GM21515 (cell line): ENCODE measurements around the gene CELF2.
"Not testable (repeated sequence)": the region's sequence is repeated elsewhere in the genome, so short reads cannot be mapped to it uniquely, and the experiment has no call there.

ENCODE experiments used
- ATAC-seq: cut with Tn5 transposase; IDR thresholded peaks from one replicate; pipeline ENCODE4 v1.9.1; 2021; ENCODE audit not compliant: unreplicated experiment

The CELF2 gene

DNA sequence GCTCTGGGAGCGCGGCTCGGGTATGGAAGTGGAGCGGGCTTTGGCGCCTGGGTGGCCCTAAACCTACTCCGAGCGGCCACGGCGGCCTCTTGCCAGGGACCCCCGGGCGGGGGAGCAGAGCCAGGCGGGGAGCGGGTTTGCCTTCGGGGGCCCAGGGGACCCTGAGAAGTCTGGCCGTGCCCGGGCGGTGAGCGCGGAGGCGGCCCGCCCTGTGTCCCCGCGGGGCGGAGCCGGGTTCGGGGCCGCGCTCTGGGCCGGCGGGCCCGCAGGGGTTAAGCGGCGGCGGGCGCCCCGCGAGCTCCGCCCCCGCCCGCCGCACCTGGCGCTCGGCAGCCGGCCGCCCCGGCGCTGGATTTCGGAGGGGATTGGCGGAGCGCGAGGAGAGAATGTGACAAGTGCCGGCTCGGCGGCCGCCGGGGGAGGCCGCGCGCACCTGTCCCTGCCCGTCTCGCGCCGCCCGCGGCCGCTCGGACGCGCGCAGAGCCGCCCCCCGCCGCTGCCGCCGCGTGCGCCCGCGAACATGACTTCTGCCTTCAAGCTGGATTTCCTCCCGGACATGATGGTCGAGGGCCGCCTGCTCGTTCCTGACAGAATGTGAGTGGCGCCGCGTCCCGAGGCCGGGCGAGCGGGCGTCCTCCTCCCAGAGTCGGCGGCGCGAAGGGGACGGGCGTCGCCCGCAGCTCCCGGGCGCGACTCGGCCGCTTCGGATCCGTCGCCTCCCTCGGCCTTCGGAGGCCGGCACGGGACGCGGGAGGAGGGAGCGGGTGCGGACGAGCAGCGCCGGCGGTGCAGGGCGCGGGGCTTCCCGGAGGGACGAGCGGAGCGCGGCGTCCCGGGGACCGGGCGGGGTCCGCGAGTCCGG lies at the start of gene CELF2:
TSS of gene CELF2 (plus strand) at position 303 of the 862 bp plus-strand sequence. CDS start at position 521, 218 bp downstream.
- ATAC-seq, result peak; percentile 77

DNA sequence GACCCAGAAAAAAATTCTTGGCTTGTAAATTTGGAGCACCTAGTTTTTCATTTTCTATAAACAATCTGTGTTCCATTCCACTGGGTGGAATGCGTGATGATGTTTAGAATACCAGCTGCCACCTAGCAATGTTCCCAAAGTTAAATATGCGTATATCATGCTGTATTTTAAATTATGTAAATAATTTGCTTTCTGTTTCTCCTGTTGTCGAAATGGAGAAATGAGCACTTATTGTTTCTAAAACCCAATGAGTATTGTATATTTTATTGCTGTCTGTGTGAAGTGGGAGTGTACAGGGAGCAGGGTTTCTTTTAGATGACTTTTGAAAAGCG lies 49.4 kb upstream of the CELF2 start:
- no peak for ATAC-seq

DNA sequence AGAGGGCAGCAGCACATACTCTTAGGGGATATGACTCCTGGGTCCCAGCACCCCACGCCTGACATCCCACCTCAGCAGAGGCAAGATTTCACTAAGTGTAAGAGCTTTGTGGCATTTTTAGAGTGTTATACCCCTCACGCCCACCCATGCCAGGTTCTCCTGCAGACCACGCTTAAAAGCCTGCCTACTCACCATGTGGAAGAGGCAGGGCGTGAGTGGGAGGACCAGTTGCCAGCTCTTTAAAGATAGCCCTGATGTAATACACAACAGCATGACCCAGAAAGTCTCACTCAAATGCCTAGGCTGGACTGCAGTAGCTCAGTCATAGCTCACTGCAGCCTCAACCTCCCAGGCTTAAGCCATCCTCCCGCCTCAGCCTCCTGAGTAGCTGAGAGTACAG lies 44.4 kb upstream of the CELF2 start:
- no peak for ATAC-seq

DNA sequence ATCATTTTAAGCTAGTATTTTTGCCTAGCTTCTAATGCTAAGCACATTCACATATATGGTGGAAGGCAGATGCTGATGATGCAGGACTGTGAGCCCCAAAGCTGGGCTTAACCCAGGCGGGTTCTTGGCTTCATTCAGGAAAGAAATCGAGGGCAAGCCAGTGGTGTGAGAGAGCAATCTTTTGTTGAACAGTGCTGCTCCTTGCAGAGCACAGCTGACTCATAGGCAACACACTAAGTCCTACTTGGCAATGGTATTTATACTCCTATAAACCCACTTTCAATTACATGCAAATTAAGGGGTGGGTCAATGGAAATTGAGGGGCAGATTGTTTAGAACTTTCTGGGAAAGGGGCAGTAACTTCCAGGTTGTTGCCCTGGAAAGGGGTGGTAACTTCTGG lies 42.0 kb upstream of the CELF2 start:
- no peak for ATAC-seq

DNA sequence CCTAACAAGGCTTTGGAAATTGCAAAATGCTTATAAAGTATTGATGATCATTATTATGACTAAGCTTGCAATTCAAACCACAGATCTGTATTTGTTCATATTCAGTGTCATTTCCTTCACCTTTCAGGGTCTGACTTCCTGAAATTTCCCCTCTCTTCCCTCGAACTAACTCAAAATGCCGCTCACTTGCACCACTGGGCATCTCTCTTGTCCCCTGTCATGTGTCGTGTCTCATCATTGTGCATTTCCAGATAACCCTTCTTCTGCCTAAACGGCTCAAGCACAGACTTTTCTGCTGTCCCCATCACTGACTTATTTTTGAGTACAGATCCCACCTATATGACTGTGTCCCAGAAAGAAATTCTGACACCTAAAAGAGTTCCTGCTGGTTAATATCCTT lies 41.0 kb upstream of the CELF2 start:
- no peak for ATAC-seq

DNA sequence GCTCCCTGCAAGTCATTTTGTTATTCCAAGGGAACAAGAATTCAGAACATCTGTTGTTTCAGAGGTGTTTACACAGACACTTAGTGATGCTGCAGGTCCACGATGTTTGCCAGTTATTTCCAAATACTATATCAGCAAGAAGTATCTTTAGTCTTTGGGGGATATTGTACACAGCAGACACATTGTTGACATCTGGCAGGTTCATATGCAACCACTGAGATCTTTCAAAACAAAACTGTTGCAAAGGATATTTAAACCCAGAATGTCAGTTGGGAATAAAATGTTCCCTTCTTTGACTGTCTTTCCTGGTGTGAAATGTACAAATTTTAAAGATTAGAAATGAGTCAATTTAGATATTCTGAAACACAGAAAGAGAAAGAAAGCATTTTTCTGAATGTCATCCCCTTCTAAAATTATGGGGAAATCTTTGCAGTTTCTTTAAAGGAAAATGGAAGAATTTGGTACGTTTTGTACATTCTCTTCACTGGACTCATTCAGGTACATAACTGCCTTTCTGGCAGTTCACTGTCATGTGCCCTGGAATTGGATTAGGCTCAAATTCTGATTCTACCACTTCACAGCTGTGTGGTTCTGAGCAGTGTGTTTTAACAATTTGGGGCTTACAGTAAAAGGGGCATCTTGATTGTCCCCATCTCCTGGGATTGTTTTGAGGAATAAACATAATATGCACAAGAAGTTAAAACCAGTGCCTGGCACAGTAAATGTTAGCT lies 40.3 kb upstream of the CELF2 start:
- no peak for ATAC-seq

DNA sequence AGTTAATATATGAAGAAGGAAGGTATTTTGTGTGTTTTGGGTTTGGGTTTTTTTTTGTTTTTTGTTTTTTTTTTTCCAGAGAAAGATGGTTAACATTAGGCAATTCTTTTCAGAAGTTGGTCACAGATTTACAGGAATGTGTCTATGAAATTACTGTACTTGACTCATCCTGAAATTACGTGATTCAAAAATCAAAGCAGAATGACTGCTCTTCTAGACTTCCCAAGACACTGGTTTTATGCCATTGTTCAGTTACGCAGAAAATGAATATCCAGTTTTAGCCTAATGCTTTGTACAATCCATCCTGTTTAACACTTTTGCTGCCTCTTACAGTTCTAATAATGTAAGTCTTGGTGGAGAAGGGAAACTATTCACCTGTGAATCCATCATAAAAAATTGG lies 39.7 kb upstream of the CELF2 start:
- no peak for ATAC-seq

DNA sequence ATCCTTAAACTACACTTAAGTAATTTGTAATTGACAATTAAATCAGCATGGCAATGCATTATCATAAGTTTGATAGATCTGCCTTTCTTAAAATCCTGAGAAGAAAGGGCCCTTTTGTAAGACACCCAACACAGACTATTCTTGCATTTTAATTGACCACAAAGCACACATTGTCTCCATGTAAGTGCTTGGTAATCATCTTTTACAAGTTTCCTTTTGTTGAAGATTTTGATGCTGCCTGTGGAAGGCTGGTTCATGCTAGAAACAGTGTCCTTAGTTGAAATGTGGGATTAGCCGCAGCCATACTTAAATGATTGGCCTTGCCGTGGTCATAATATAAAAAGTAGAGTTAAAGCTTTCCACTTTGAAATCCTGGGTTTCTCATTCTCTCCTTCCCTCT lies 32.3 kb upstream of the CELF2 start:
- ATAC-seq, result no peak

DNA sequence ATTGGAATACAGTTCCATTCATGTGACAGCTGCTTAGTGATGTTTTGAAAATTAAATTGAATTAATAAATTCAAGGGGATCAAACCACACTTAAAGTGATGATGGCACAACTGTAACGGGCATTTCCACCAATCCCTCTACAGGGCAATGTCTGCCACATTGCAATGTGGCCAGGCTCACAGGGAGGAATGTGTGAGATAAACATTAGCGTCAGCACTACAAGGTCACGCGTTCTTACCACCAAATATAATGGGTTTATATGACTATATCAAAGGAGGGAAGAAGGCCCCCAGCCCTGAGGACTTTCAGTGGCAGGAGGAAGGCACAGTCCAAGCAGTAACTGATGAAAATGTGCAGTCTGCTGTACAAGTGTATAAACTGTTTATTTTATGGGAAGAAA lies 31.1 kb upstream of the CELF2 start:
- ATAC-seq, result no peak

DNA sequence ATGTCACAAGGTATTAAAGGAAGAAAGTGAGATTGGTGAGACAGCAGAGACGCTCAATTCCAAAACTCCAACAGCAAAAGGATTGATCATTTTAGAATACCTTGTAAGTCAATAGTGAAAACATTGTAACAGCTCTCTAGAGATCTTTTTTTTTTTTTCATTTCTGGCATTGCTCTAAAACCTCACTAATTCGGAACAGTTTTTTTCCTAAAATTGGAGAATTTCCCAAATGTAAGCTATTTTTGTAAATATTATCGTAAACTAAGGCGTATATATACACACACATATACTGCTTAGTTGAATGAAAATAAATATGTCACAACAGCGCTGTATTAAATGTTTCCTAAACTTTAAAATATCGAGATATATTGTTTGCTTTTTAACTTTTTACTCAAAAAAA lies 30.6 kb upstream of the CELF2 start:
- no peak for ATAC-seq

DNA sequence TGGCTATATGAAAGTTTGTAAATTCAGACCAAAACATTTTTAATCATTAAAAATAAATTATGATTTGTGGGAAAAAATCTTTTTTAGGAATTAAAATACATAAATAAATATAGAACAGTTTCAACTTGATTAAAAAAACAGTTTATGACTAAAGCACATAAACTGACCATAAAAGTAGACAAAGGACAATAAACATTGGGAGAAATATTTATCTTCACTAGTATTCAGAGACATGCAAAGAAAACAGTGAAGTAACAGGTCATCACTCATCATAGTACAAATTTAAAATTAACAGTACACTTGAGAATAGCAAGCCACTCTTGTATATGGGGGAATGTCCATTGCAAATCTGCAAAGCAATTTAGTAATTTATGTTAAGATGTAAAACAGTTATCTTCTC lies 28.0 kb upstream of the CELF2 start:
- ATAC-seq, result no peak

DNA sequence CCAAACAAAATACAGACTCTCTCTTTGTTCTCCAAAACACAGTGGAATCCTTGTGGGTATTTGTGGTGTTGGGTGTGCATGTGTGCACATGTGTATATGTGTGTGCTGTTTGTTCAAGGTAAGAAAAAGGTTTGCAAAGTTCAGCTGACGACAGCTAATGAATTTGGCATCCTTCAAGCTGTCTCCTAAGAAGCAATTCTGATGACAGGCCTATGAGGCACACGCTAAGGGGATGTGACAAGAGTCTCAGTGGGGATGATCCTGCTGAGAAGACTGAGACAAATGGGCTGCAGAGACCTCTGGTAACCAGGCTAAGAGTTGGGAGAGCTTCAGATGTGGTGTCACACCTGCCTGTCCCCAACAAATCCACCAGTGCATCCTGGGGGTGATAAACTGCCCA lies 26.5 kb upstream of the CELF2 start:
- ATAC-seq, result no peak

DNA sequence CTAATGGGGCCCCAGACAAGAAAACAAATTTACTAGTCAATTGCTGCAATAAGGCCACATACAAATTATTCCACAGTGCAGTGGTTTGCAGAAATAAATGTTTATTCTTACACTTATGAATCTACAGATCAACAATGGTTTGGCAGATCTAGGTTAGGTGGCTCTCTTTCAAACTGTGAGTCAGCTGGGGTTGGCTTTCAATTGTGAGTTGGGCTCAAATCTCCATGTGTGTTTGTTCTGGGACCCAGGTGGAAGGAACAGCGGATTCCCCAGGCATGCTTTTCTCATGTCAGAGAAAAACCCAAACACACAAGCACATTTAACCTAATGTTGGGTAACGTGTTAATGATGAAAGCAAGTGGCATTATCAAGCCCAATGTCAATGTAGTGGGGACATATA lies 25.6 kb upstream of the CELF2 start:
- no peak for ATAC-seq

DNA sequence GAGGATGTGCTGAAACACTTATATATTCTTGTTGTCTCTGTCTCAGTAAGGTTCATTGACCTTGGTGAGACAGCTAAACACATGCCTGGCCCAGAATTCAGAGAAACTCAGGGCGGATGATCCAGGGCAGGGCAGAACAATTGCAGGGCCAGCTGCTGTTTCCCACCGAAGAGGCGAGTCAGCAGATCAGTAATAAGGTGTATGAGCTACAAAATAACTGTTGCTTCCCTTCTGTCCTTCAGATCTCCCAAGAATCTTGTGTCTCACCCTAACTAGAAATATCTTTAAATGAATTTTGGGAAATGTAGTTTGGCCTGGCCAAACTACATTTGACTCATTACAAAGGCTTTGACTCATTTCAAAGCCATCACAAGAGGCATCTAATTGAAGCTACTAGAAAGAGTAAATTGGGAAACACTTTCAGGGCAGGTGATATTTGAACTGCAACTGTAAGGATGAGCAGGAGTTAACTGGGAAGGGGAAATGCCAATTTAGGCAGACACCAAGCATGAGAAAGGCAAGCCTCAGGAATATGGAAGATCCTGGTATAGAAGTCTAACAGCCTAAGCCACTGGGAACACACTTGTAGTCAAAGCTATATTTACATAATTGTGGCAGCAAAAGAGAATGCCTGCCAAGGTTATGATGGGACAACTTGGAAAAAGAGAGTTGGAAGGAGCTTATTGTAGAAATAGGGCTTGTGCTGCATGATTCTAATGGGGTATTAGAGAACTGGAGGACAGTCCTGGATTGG lies 24.5 kb upstream of the CELF2 start:
- no peak for ATAC-seq

DNA sequence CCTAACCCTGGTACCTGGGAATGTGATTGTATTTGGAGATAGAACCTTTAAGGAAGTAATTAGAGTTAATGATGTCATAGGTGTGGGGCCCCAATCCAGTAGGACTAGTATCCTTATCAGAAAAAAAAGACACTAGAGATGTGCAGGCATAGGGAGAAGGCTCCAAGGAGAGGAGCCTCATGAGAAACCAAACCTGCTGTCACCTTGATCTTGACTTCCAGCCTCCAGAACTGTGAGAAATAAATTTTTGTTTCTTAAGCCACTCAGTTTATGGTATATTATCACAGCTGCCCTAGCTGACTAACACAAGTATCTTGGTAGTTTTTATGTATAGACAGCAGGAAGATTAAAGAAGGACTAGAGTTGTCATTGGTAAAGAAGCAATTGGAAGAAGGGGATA lies 23.9 kb upstream of the CELF2 start:
- no peak for ATAC-seq

DNA sequence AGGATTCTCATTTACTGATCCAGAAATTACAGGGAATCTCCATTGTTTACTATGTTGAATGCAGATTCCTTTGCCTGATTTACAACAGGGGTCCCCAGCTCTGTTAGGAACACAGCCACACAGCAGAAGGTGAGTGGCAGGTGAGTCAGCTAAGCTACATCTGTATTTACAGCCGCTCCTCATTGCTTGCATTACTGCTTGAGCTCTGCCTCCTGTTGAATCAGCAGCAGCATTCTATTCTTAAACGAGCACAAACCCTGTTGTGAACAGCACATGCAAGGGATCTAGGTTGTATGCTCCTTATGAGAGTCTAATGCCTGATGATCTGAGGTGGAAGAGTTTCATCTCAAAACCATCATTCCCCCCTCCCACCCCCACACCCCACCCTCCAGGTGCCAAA lies 23.3 kb upstream of the CELF2 start:
- no peak for ATAC-seq

DNA sequence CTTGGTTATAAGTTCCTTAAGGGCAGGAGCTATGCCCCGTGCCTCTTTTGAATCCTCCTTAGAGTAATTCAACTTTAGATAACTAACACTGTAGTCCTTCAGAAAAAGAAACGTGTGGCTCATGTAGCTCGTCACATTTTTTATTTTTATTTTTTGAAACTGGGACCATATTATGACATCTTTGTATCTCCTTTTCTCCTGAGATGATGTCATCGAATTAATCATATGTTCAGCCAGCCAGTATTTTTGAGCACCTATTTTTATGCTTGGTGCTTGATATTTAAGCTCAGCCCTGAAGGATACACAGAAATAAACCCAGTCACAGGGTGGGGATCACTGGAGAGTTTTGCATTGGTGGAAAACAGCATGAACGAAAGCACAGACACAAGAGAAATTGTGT lies 22.6 kb upstream of the CELF2 start:
- ATAC-seq, result no peak

DNA sequence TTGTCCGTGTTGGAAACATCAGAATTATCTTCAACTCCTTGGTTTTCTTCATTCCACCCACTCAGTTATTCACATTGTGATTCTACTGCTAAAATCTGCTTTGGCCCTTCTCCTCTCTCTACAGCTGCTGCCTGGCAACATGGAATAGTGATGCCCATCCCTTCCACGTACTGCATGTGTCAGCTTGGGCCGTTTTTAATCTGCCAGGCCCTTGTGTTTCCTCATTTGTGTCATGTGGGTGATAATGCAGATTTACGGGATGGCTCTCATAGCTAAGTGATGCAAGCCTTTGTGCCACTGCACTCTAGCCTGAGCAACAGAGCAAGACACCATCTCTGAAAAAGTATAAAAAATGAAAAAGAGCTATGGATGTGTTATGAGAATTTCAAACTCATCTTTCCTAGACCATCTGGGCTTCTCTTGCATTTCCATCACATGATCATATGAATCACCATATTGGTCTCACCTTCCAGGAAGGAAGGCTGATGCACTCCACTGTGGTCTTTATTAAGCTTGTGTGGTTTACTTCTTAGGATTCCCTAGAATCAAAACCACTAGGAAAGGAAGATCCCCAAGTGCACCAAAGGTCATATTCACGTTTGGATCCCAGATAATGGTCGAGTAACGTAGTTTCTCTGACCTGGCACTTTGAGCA lies 20.6 kb upstream of the CELF2 start:
- ATAC-seq, result no peak

DNA sequence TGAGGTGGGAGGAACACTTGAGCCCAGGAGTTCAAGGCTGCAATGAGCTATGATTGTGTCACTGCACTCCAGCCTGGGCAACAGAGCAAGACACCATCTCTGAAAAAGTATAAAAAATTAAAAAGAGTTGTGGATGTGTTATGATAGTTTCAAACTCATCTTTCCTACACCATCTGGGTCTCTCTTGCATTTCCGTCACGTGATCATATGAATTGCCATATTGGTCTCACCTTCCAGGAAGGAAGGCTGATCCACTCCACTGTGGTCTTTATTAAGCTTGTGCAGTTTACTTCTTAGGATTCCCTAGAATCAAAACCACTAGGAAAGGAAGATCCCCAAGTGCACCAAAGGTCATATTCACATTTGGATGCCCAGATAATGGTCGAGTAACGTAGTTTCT lies 18.2 kb upstream of the CELF2 start:
- ATAC-seq, result not testable (repeated sequence)

DNA sequence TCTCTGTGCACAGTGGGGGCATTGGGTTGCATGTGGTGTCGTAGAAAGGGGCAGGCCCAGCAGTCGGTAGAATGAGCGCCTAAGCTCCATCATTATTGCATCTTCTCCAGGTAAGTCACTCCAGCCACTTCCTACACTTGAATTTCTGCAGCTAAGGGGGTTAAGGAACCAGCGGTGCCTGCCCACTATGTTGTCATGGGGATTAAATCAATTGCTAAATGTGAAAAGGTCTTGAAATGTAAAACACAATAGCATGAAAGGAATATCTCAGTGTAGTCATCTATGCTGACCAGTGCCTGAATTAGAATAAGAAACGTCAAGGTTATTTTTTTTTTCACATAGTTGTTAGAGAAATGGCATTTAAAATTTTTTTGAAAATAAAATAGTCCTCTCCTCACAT lies 15.2 kb upstream of the CELF2 start:
- ATAC-seq, result no peak

DNA sequence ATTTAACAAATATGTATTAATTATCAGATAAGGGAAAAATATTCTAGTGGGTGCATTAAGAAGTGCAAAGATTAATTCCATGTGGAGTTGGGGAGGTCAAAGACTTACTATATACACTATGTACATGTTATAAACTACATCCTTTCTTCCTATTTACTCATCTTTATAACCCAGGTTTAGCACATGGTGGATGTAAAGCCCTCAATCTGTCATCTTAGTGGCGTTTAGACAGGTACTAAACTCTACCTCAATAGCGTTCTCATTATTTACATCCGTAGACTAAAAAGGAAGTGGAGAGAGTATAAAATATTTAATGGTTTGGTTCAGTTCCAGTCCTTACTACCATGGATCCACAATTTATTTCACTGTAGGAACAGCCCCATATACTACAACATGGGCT lies 14.8 kb upstream of the CELF2 start:
- ATAC-seq, result no peak
